ENCODE results near the gene TMLHE.
"Not testable (repeated sequence)": the region's sequence is repeated elsewhere in the genome, so short reads cannot be mapped to it uniquely, and the experiment has no call there.

The TMLHE gene

GRCh38 chrX:155491421-155491820 is 121.3 kb downstream of the TMLHE start:
- DNase-seq: not testable (repeated sequence)

- not testable (repeated sequence) for DNase-seq
These were observed 135.6 kb downstream of the TMLHE start for GRCh38 chrX:155477136-155477535.

GRCh38 chrX:155466269-155466938 is 146.3 kb downstream of the TMLHE start:
- DNase-seq: not testable (repeated sequence)

- DNase-seq: not testable (repeated sequence)
These were observed 152.3 kb downstream of the TMLHE start for GRCh38 chrX:155460501-155460900.

GRCh38 chrX:155458471-155458870 is 154.3 kb downstream of the TMLHE start, which contains the start of gene F8A3:
Gene F8A3, minus strand, starts transcription at chrX:155458620. Its CDS starts 20 bp downstream, at chrX:155458600.
- not testable (repeated sequence) for DNase-seq

- DNase-seq: not testable (repeated sequence)
These were observed 154.8 kb downstream of the TMLHE start for GRCh38 chrX:155457761-155458447.

GRCh38 chrX:155441097-155441496 is 171.7 kb downstream of the TMLHE start:
- DNase-seq: no peak
